ENCODE data around the gene A2M. TPM values are rescaled to one million over a fixed set of nuclear protein-coding genes. Genes with fewer than 3 reads are reported as not detected.

The A2M gene
- total and polyA plus RNA-seq, 2 of the 13 experiments (the other 11 are each of a cell fraction or from before 2014, with no cell fraction given), result 2,807 to 6,551 TPM

GRCh38 chr12:9111525-9111924 lies 4.2 kb downstream of the A2M start (continued):
- TF ChIP-seq CEBPZ (IDR thresholded peaks at IDR 0.05; ENCODE audit: low read length) (no peak), HNRNPL (IDR thresholded peaks at IDR 0.05; ENCODE audit: low read depth, low read length) (peak; percentile 73; the same call in 1 of the 2 replicates), NCOR1 (IDR thresholded peaks at IDR 0.05; ENCODE audit: borderline replicate concordance, low read length) (no peak), ZNF234 (CRISPR knock-in tag; conservative IDR thresholded peaks at IDR 0.05) (no peak), THRA (CRISPR knock-in tag; IDR thresholded peaks at IDR 0.05; ENCODE audit: borderline replicate concordance) (no peak), MBNL3 (CRISPR knock-in tag; conservative IDR thresholded peaks at IDR 0.05) (no peak), NAIF1 (CRISPR knock-in tag; IDR thresholded peaks at IDR 0.05; ENCODE audit: borderline replicate concordance) (no peak), SMARCE1 (IDR thresholded peaks at IDR 0.05; ENCODE audit: borderline replicate concordance) (no peak), HDAC6 (IDR thresholded peaks at IDR 0.05; ENCODE audit: low read depth, low read length) (0 out of 2 replicates have a peak, but pooled peaks have one; percentile 34), THYN1 (CRISPR knock-in tag; IDR thresholded peaks at IDR 0.05; ENCODE audit: borderline replicate concordance, low read depth) (no peak), NR2F1 (CRISPR knock-in tag; IDR thresholded peaks at IDR 0.05) (no peak), ASH2L (IDR thresholded peaks at IDR 0.05; ENCODE audit: insufficient read length, low read depth, low read length) (no peak), ZSCAN25 (CRISPR knock-in tag; IDR thresholded peaks at IDR 0.05) (no peak), KMT2B (CRISPR knock-in tag; IDR thresholded peaks at IDR 0.05) (no peak), CBX5 (CRISPR knock-in tag; IDR thresholded peaks at IDR 0.05; ENCODE audit: borderline replicate concordance) (no peak), ZNF24 (IDR thresholded peaks at IDR 0.05) (no peak), AGO2 (optimal IDR thresholded peaks at IDR 0.05; ENCODE audit: low read depth, low read length) (peak; percentile 97), ZSCAN12 (CRISPR knock-in tag; IDR thresholded peaks at IDR 0.05) (no peak), ZNF343 (CRISPR knock-in tag; IDR thresholded peaks at IDR 0.05) (no peak), ZSCAN22 (CRISPR knock-in tag; IDR thresholded peaks at IDR 0.05) (no peak), FIP1L1 (IDR thresholded peaks at IDR 0.05; ENCODE audit: borderline replicate concordance, insufficient read depth, low read depth, low read length) (no peak), XRCC5 (optimal IDR thresholded peaks at IDR 0.05; ENCODE audit: low read length) (no peak), NR2F2 (IDR thresholded peaks at IDR 0.05; ENCODE audit: borderline replicate concordance, low read depth) (no peak), IRX3 (CRISPR knock-in tag; IDR thresholded peaks at IDR 0.05; ENCODE audit: borderline replicate concordance, low read depth) (no peak)

All from HepG2 (cell line).